ENCODE data around the gene WWOX.
"Not testable (repeated sequence)": the region's sequence is repeated elsewhere in the genome, so short reads cannot be mapped to it uniquely, and the experiment has no call there.

The WWOX gene

GRCh38 chr16:78684030-78684611 lies 584.7 kb downstream of the WWOX start:
- no peak for TF ChIP-seq YY1 (IDR thresholded peaks at IDR 0.05; ENCODE audit: insufficient read depth, insufficient read length)
- TF ChIP-seq SUZ12 (IDR thresholded peaks at IDR 0.05; ENCODE audit: extremely low read depth, insufficient read depth, insufficient read length), result no peak
- TF ChIP-seq ZNF274 (IDR thresholded peaks at IDR 0.05; ENCODE audit: low read depth, low read length), result no peak
- Histone ChIP-seq H3K9me3 (ENCODE audit: insufficient read depth, low read length) (no peaks in the 10 kb centered on the region), H3K4me1 (ENCODE audit: insufficient read depth, insufficient read length) (no peaks in the 10 kb centered on the region), H3K36me3 (ENCODE audit: insufficient read depth, insufficient read length, low read length) (no peaks in the 10 kb centered on the region), H3K9ac (ENCODE audit: insufficient read length, low read depth) (no peak overlapping the region), H3K27me3 (ENCODE audit: insufficient read depth, insufficient read length) (no peaks in the 10 kb centered on the region), H3K4me3 (ENCODE audit: insufficient read length, low read depth) (no peak overlapping the region)
- no peak for DNase-seq (ENCODE audit: low read depth, low spot score)

GRCh38 chr16:78684655-78685375 lies 585.4 kb downstream of the WWOX start:
- Histone ChIP-seq H3K4me1 (ENCODE audit: insufficient read depth, insufficient read length) (no peaks in the 10 kb centered on the region), H3K4me3 (ENCODE audit: insufficient read length, low read depth) (no peak overlapping the region), H3K27me3 (ENCODE audit: insufficient read depth, insufficient read length) (no peaks in the 10 kb centered on the region), H3K9ac (ENCODE audit: insufficient read length, low read depth) (no peak overlapping the region), H3K9me3 (ENCODE audit: insufficient read depth, low read length) (no peaks in the 10 kb centered on the region), H3K36me3 (ENCODE audit: insufficient read depth, insufficient read length, low read length) (no peaks in the 10 kb centered on the region)
- DNase-seq (ENCODE audit: low read depth, low spot score), result no peak
- TF ChIP-seq ZNF274 (IDR thresholded peaks at IDR 0.05; ENCODE audit: low read depth, low read length) (no peak), YY1 (IDR thresholded peaks at IDR 0.05; ENCODE audit: insufficient read depth, insufficient read length) (no peak), SUZ12 (IDR thresholded peaks at IDR 0.05; ENCODE audit: extremely low read depth, insufficient read depth, insufficient read length) (no peak)

- TF ChIP-seq YY1 (IDR thresholded peaks at IDR 0.05; ENCODE audit: insufficient read depth, insufficient read length), result no peak
- TF ChIP-seq ZNF274 (IDR thresholded peaks at IDR 0.05; ENCODE audit: low read depth, low read length), result no peak
- TF ChIP-seq SUZ12 (IDR thresholded peaks at IDR 0.05; ENCODE audit: extremely low read depth, insufficient read depth, insufficient read length), result no peak
- Histone ChIP-seq H3K4me3 (ENCODE audit: insufficient read length, low read depth) (no peak overlapping the region), H3K27me3 (ENCODE audit: insufficient read depth, insufficient read length) (no peaks in the 10 kb centered on the region), H3K9me3 (ENCODE audit: insufficient read depth, low read length) (no peaks in the 10 kb centered on the region), H3K36me3 (ENCODE audit: insufficient read depth, insufficient read length, low read length) (no peaks in the 10 kb centered on the region), H3K9ac (ENCODE audit: insufficient read length, low read depth) (no peak overlapping the region), H3K4me1 (ENCODE audit: insufficient read depth, insufficient read length) (no peaks in the 10 kb centered on the region)
- DNase-seq (ENCODE audit: low read depth, low spot score), result no peak
Measured at GRCh38 chr16:78686601-78687000, 587.1 kb downstream of the WWOX start.

GRCh38 chr16:78689028-78689427 lies 589.6 kb downstream of the WWOX start:
- no peak for TF ChIP-seq SUZ12 (IDR thresholded peaks at IDR 0.05; ENCODE audit: extremely low read depth, insufficient read depth, insufficient read length)
- Histone ChIP-seq H3K27me3 (ENCODE audit: insufficient read depth, insufficient read length) (no peaks in the 10 kb centered on the region), H3K9me3 (ENCODE audit: insufficient read depth, low read length) (no peaks in the 10 kb centered on the region), H3K4me1 (ENCODE audit: insufficient read depth, insufficient read length) (no peaks in the 10 kb centered on the region), H3K9ac (ENCODE audit: insufficient read length, low read depth) (no peak overlapping the region), H3K36me3 (ENCODE audit: insufficient read depth, insufficient read length, low read length) (no peaks in the 10 kb centered on the region), H3K4me3 (ENCODE audit: insufficient read length, low read depth) (no peak overlapping the region)
- no peak for DNase-seq (ENCODE audit: low read depth, low spot score)

- H3K4me3 ChIP-seq (ENCODE audit: insufficient read length, low read depth), result no peak overlapping the region
- no peak overlapping the region for H3K9ac ChIP-seq (ENCODE audit: insufficient read length, low read depth)
- no peak for DNase-seq (ENCODE audit: low read depth, low spot score)
- TF ChIP-seq ZNF274 (IDR thresholded peaks at IDR 0.05; ENCODE audit: low read depth, low read length), result no peak
- no peak for TF ChIP-seq YY1 (IDR thresholded peaks at IDR 0.05; ENCODE audit: insufficient read depth, insufficient read length)
- no peak for TF ChIP-seq SUZ12 (IDR thresholded peaks at IDR 0.05; ENCODE audit: extremely low read depth, insufficient read depth, insufficient read length)
- H3K36me3 ChIP-seq (ENCODE audit: insufficient read depth, insufficient read length, low read length), result no peaks in the 10 kb centered on the region
- H3K27me3 ChIP-seq (ENCODE audit: insufficient read depth, insufficient read length), result no peaks in the 10 kb centered on the region
- no peaks in the 10 kb centered on the region for H3K9me3 ChIP-seq (ENCODE audit: insufficient read depth, low read length)
- no peaks in the 10 kb centered on the region for H3K4me1 ChIP-seq (ENCODE audit: insufficient read depth, insufficient read length)
Measured at GRCh38 chr16:78689536-78689935, 590.1 kb downstream of the WWOX start.

GRCh38 chr16:78690510-78690909 lies 591.1 kb downstream of the WWOX start:
- Histone ChIP-seq H3K4me3 (ENCODE audit: insufficient read length, low read depth) (no peak overlapping the region), H3K27me3 (ENCODE audit: insufficient read depth, insufficient read length) (no peaks in the 10 kb centered on the region), H3K4me1 (ENCODE audit: insufficient read depth, insufficient read length) (no peaks in the 10 kb centered on the region), H3K9me3 (ENCODE audit: insufficient read depth, low read length) (no peaks in the 10 kb centered on the region), H3K9ac (ENCODE audit: insufficient read length, low read depth) (no peak overlapping the region), H3K36me3 (ENCODE audit: insufficient read depth, insufficient read length, low read length) (no peaks in the 10 kb centered on the region)
- no peak for DNase-seq (ENCODE audit: low read depth, low spot score)
- TF ChIP-seq SUZ12 (IDR thresholded peaks at IDR 0.05; ENCODE audit: extremely low read depth, insufficient read depth, insufficient read length) (no peak), YY1 (IDR thresholded peaks at IDR 0.05; ENCODE audit: insufficient read depth, insufficient read length) (no peak), ZNF274 (IDR thresholded peaks at IDR 0.05; ENCODE audit: low read depth, low read length) (no peak)

GRCh38 chr16:78691746-78692145 lies 592.3 kb downstream of the WWOX start:
- not testable (repeated sequence) for H3K9me3 ChIP-seq (ENCODE audit: insufficient read depth, low read length); DNase-seq (ENCODE audit: low read depth, low spot score)

More at GRCh38 chr16:78691746-78692145, 592.3 kb downstream of the WWOX start:
- not testable (repeated sequence) for H3K9ac ChIP-seq (ENCODE audit: insufficient read length, low read depth); H3K4me3 ChIP-seq (ENCODE audit: insufficient read length, low read depth); H3K36me3 ChIP-seq (ENCODE audit: insufficient read depth, insufficient read length, low read length); H3K4me1 ChIP-seq (ENCODE audit: insufficient read depth, insufficient read length); H3K27me3 ChIP-seq (ENCODE audit: insufficient read depth, insufficient read length)

All from NT2/D1 (cell line).